RWPE2 (cell line): ENCODE results near the gene FAM168A.

ENCODE experiments used
- ATAC-seq: fragments of 200-7000 bp; cut with Tn5 transposase; 3 replicates; pipeline ENCODE4 v1.9.1; 2021; ENCODE audit warnings: low read depth
- DNase-seq: peaks from one replicate; pipeline ENCODE4 v3.0.0-alpha.2; 2020; ENCODE audit warnings: low spot score
- H3K27ac ChIP-seq: fragments of 450-650 bp; 2 replicates; pipeline ENCODE4 v1.5.1; 2017; ENCODE audit warnings: mild to moderate bottlenecking; ENCODE audit not compliant: poor library complexity, severe bottlenecking
- H3K27me3 ChIP-seq: fragments of 250-450 bp; sonication (Bioruptor Pico); 2 replicates; pipeline ENCODE4 v1.5.1; 2021; ENCODE audit warnings: mild to moderate bottlenecking, moderate library complexity; ENCODE audit not compliant: insufficient read depth, poor library complexity, severe bottlenecking
- H3K36me3 ChIP-seq: fragments of 250-450 bp; sonication (Bioruptor Pico); 2 replicates; pipeline ENCODE4 v1.5.1; 2020; ENCODE audit warnings: low read depth, mild to moderate bottlenecking, moderate library complexity
- H3K4me1 ChIP-seq: fragments of 250-450 bp; sonication (Bioruptor Pico); 2 replicates; pipeline ENCODE4 v1.5.1; 2021; ENCODE audit warnings: mild to moderate bottlenecking, moderate library complexity; ENCODE audit not compliant: insufficient read depth, poor library complexity, severe bottlenecking
- H3K4me3 ChIP-seq: fragments of 250-450 bp; sonication (Bioruptor Pico); 2 replicates; pipeline ENCODE4 v1.5.1; 2021; ENCODE audit warnings: mild to moderate bottlenecking, moderate library complexity; ENCODE audit not compliant: severe bottlenecking
- H3K9me3 ChIP-seq: fragments of 250-450 bp; sonication (Bioruptor Pico); 2 replicates; pipeline ENCODE4 v1.5.1; 2021; ENCODE audit warnings: mild to moderate bottlenecking, moderate library complexity; ENCODE audit not compliant: severe bottlenecking
- TF ChIP-seq, protein P1 (sequence below): fragments of 450-650 bp; IDR thresholded peaks from one replicate; pipeline ENCODE4 v1.5.1; 2017; ENCODE audit warnings: mild to moderate bottlenecking, moderate library complexity; ENCODE audit not compliant: poor library complexity, severe bottlenecking

Gene FAM168A

DNA sequence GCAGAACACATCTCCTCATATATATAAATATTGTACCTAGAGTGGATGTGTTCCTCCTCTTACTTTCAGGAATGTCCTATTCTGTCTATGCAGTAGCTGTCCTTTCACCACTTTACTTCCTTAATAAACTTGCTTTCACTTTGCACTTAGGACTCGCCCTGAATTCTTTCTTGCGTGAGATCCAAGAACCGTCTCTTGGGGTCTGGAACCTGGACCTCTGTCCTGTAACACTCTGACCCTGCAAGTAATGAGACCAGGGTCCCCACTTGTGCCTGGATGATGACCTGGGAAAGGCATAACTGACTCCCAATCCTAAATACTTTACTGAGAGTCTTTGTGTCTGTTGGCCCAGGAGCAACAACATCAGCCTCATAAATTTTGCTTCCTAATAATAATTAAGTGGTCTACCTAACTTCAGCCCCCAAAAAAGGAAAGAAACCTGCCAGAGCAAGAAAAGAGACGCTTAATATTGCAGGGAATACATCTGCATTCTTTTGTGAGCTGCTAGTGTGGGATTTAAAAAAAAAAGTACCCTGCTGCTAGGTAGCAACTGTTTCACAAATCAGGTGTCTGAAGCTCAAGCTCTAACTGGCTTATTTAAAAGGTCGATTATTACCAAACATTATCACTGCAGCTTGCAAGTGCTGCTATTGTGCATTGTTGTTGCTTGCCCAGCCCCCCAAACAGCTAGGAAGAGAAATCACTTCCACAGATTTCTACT lies 69.3 kb downstream of the FAM168A start:
- no peak for DNase-seq
- ATAC-seq: no peak
- H3K4me3 ChIP-seq: no peak overlapping the region
- no peaks in the 10 kb centered on the region for H3K27me3 ChIP-seq
- H3K9me3 ChIP-seq: no peaks in the 10 kb centered on the region
- H3K4me1 ChIP-seq: no peaks in the 10 kb centered on the region
- no peak overlapping the region for H3K27ac ChIP-seq
- TF ChIP-seq, protein P1, sequence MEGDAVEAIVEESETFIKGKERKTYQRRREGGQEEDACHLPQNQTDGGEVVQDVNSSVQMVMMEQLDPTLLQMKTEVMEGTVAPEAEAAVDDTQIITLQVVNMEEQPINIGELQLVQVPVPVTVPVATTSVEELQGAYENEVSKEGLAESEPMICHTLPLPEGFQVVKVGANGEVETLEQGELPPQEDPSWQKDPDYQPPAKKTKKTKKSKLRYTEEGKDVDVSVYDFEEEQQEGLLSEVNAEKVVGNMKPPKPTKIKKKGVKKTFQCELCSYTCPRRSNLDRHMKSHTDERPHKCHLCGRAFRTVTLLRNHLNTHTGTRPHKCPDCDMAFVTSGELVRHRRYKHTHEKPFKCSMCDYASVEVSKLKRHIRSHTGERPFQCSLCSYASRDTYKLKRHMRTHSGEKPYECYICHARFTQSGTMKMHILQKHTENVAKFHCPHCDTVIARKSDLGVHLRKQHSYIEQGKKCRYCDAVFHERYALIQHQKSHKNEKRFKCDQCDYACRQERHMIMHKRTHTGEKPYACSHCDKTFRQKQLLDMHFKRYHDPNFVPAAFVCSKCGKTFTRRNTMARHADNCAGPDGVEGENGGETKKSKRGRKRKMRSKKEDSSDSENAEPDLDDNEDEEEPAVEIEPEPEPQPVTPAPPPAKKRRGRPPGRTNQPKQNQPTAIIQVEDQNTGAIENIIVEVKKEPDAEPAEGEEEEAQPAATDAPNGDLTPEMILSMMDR: no peak
- no peaks in the 10 kb centered on the region for H3K36me3 ChIP-seq

DNA sequence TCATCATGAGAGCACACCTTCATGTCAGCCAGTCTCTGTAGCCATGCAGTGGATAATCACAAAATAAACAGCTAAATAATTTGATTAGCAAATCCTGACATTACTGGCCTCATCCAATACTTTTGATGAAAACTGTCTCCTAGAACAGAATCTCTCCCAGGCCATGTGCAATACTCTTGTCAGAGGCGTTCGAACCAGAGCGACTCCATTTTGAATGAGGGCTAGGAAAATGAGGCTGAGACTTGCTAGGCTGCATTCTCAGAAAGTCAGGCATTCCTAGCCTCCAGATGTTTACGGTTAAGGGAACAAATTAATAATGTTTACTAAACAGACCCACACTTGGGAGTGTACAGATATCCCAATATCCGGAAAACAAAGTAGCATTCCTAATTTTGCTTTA lies 69.9 kb downstream of the FAM168A start:
- ATAC-seq (no peak), DNase-seq (no peak)
- Histone ChIP-seq H3K4me1 (no peaks in the 10 kb centered on the region), H3K36me3 (no peaks in the 10 kb centered on the region), H3K27ac (no peak overlapping the region), H3K4me3 (no peak overlapping the region), H3K27me3 (no peaks in the 10 kb centered on the region), H3K9me3 (no peaks in the 10 kb centered on the region)
- TF ChIP-seq, protein P1: no peak

DNA sequence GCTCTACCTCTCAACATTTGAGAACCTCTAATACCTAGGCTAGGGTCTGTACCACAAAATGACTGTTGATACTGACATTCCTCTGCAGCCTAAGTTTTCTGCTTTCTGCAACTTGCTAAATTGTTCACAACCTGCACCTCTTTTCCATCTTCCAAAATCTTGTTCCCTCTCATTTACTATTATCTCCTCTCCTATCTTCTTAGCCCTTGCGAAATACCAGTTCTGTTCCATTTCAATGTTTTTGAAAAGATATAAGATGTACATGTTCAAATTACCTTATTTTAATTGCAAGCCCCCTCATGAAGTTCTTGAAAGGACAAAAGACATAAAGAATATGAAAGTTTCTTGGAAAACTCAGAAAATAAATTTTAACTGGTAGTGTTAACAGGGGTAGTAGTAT lies 72.3 kb downstream of the FAM168A start:
- Histone ChIP-seq H3K4me1 (no peaks in the 10 kb centered on the region), H3K4me3 (no peak overlapping the region), H3K27me3 (no peaks in the 10 kb centered on the region), H3K27ac (no peak overlapping the region), H3K36me3 (no peaks in the 10 kb centered on the region), H3K9me3 (no peaks in the 10 kb centered on the region)
- ATAC-seq (no peak), DNase-seq (no peak)
- TF ChIP-seq, protein P1: no peak

DNA sequence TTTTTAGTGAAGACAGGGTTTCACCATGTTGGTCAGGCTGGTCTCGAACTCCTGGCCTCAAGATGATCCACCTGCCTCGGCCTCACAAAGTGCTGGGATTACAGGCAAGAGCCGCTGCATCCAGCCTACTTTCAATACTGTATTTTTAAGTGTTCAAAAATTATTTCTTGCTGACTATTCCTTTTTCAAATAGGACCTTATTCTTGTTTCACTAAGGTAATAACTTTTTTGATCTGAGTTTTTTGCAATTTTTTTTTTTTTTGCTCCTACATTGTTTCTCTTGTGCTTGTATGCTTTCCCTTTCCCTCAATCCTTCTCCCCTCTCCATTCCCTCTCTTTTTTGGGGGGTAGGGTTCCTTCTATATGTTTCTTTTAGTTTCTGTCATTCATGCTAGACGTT lies 73.1 kb downstream of the FAM168A start:
- TF ChIP-seq, protein P1: no peak
- DNase-seq (no peak), ATAC-seq (no peak)
- Histone ChIP-seq H3K27ac (no peak overlapping the region), H3K4me3 (no peak overlapping the region), H3K9me3 (no peaks in the 10 kb centered on the region), H3K4me1 (no peaks in the 10 kb centered on the region), H3K27me3 (no peaks in the 10 kb centered on the region), H3K36me3 (no peaks in the 10 kb centered on the region)

DNA sequence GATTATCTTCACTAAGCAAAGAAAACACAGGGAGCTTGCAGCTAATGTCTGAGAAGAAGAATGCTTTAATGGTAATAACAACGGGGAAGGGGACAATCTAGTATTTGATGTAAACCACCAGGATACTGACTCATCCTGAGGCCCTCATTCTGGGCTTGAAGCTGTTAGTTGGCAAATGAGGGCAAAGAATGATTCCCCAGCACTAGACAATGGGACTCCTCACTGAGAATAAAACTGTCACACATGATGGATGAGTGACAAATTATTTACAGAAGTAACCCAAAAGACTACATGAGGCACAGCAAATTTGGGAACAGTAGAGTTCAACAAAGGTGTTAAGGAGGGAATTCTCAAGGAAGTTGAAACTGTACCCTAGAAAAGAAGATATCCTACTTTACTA lies 76.3 kb downstream of the FAM168A start:
- H3K4me3 ChIP-seq: no peak overlapping the region
- H3K4me1 ChIP-seq: no peaks in the 10 kb centered on the region
- TF ChIP-seq, protein P1: no peak
- H3K36me3 ChIP-seq: no peaks in the 10 kb centered on the region
- H3K27ac ChIP-seq: no peak overlapping the region
- H3K27me3 ChIP-seq: no peaks in the 10 kb centered on the region
- DNase-seq: no peak
- H3K9me3 ChIP-seq: no peaks in the 10 kb centered on the region
- ATAC-seq: peak; percentile 44; the same call in 1 of the 3 replicates
